Measurements from ENCODE around the gene PCGF1. TPM values are rescaled to one million over a fixed set of nuclear protein-coding genes. Genes with fewer than 3 reads are reported as not detected.

PCGF1 gene
- total RNA-seq, 2 experiments from 2014 or later = 11.6 to 13.8 TPM

- no peak overlapping the region for H3K4me3 Mint-ChIP-seq
- H3K27me3 ChIP-seq (ENCODE audit: control insufficient read depth in 1 of 2, insufficient read depth in 2 of 2, low read length in 2 of 2) = peaks cover 57 to 71% of the 10 kb centered on the region in 2 experiments
- POLR2A ChIA-PET = interaction anchor here (1.0 to 4.5 kb wide), 5 partner anchors 18 to 85 kb away, joined by 3 to 21 read pairs (median 4); partner anchors contain the start of genes AUP1, CCDC142, HTRA2 and TTC31
Observed at GRCh38 chr2:74499940-74500577, 7.4 kb downstream of the PCGF1 start.

GRCh38 chr2:74499267-74499939 lies 8.1 kb downstream of the PCGF1 start, which contains the start of gene LBX2:
TSS of gene LBX2 (minus strand) at chr2:74499603. CDS start at chr2:74499537, 66 bp downstream.
- Histone ChIP-seq H3K4me1 (ENCODE audit: insufficient read depth, low read length) (peaks cover 48% of the 10 kb centered on the region), H3K9me3 (ENCODE audit: control insufficient read depth in 1 of 2, insufficient read depth in 1 of 2, low read length in 2 of 2) (peaks cover 0 to 37% of the 10 kb centered on the region in 2 experiments), H3K27ac (ENCODE audit: low read depth in 1 of 2, low read length in 2 of 2) (no peak within 1 kb of the TSS), H3K36me3 (ENCODE audit: insufficient read depth, low read length) (peaks cover 2% of the 10 kb centered on the region), H3K4me3 (ENCODE audit: low read length) (peak within 1 kb of the TSS; percentile 64), H3K27me3 (ENCODE audit: control insufficient read depth in 1 of 2, insufficient read depth in 2 of 2, low read length in 2 of 2) (peaks cover 53 to 66% of the 10 kb centered on the region in 2 experiments)
- peaks cover 4% of the 10 kb centered on the region for H3K36me3 Mint-ChIP-seq (ENCODE audit: low read depth)
- POLR2A ChIA-PET = interaction anchor here (1.0 to 4.5 kb wide), 6 partner anchors 8 to 86 kb away, joined by 3 to 21 read pairs (median 6); partner anchors contain the start of genes AUP1, CCDC142, HTRA2 and PCGF1
- H3K9me3 Mint-ChIP-seq = no peaks in the 10 kb centered on the region
- H3K4me1 Mint-ChIP-seq (ENCODE audit: low read depth) = peaks cover 60% of the 10 kb centered on the region
- H3K27me3 Mint-ChIP-seq = peaks cover 67% of the 10 kb centered on the region
- no peak for TF ChIP-seq CTCF (IDR thresholded peaks at IDR 0.05)
- CTCF ChIA-PET = interaction anchor here (1.4 kb wide), 1 partner anchor 33 kb away, joined by 3 read pairs; no protein-coding TSS in a partner anchor
- H3K27ac Mint-ChIP-seq = no peak within 1 kb of the TSS
- DNase-seq (peak in 1 of 14 experiments; percentile 41), ATAC-seq (ENCODE audit: poor library complexity) (peak; percentile 13)
- intact Hi-C loops (cut with DNase I, micrococcal nuclease) = no loop called here
- H3K4me3 Mint-ChIP-seq = peak within 1 kb of the TSS; percentile 82

More at GRCh38 chr2:74499940-74500577, 7.4 kb downstream of the PCGF1 start:
- Mint-ChIP-seq H3K4me1 (ENCODE audit: low read depth) (peaks cover 67% of the 10 kb centered on the region), H3K27ac (no peak overlapping the region), H3K36me3 (ENCODE audit: low read depth) (peaks cover 10% of the 10 kb centered on the region), H3K27me3 (peaks cover 74% of the 10 kb centered on the region), H3K9me3 (no peaks in the 10 kb centered on the region)
- CTCF ChIA-PET = interaction anchor here (1.4 to 2.3 kb wide), 2 partner anchors 17 to 32 kb away, joined by 3 to 9 read pairs; partner anchors contain the start of genes CCDC142 and TTC31
- H3K27ac ChIP-seq (ENCODE audit: low read depth in 1 of 2, low read length in 2 of 2) = no peak overlapping the region
- no peak for DNase-seq
- no peak overlapping the region for H3K4me3 ChIP-seq (ENCODE audit: low read length)
- peaks cover 8% of the 10 kb centered on the region for H3K36me3 ChIP-seq (ENCODE audit: insufficient read depth, low read length)
- peaks cover 0 to 37% of the 10 kb centered on the region in 2 experiments for H3K9me3 ChIP-seq (ENCODE audit: control insufficient read depth in 1 of 2, insufficient read depth in 1 of 2, low read length in 2 of 2)
- intact Hi-C loops (cut with DNase I, micrococcal nuclease) = no loop called here
- TF ChIP-seq CTCF (IDR thresholded peaks at IDR 0.05) = no peak
- ATAC-seq (ENCODE audit: poor library complexity) = no peak
- peaks cover 48% of the 10 kb centered on the region for H3K4me1 ChIP-seq (ENCODE audit: insufficient read depth, low read length)

- peaks cover 5% of the 10 kb centered on the region for H3K36me3 ChIP-seq (ENCODE audit: insufficient read depth, low read length)
- ChIA-PET CTCF (interaction anchor here (0.9 to 1.1 kb wide), 2 partner anchors 11 to 26 kb away, joined by 3 read pairs; partner anchors contain the start of gene MRPL53), POLR2A (interaction anchor here (0.8 to 4.5 kb wide), 7 partner anchors 9 to 42 kb away, joined by 3 to 21 read pairs (median 4); partner anchors contain the start of genes AUP1, CCDC142, HTRA2 and PCGF1)
- peaks cover 46 to 60% of the 10 kb centered on the region in 2 experiments for H3K27me3 ChIP-seq (ENCODE audit: control insufficient read depth in 1 of 2, insufficient read depth in 2 of 2, low read length in 2 of 2)
- ATAC-seq (ENCODE audit: poor library complexity) (peak; percentile 28), DNase-seq (peak in 3 of 14 experiments; percentile 34 to 51 (median 41))
- H3K27ac ChIP-seq (ENCODE audit: low read depth in 1 of 2, low read length in 2 of 2) = no peak overlapping the region
- Mint-ChIP-seq H3K27me3 (peaks cover 60% of the 10 kb centered on the region), H3K27ac (no peak overlapping the region), H3K36me3 (ENCODE audit: low read depth) (peaks cover 7% of the 10 kb centered on the region), H3K9me3 (no peaks in the 10 kb centered on the region), H3K4me1 (ENCODE audit: low read depth) (peaks cover 53% of the 10 kb centered on the region), H3K4me3 (peak overlapping the region; percentile 82)
- intact Hi-C loops (cut with DNase I, micrococcal nuclease) = no loop called here
- peak overlapping the region; percentile 64 for H3K4me3 ChIP-seq (ENCODE audit: low read length)
- no peak for TF ChIP-seq CTCF (IDR thresholded peaks at IDR 0.05)
- H3K4me1 ChIP-seq (ENCODE audit: insufficient read depth, low read length) = peaks cover 44% of the 10 kb centered on the region
- H3K9me3 ChIP-seq (ENCODE audit: control insufficient read depth in 1 of 2, insufficient read depth in 1 of 2, low read length in 2 of 2) = peaks cover 0 to 37% of the 10 kb centered on the region in 2 experiments
Observed at GRCh38 chr2:74498500-74499266, 8.8 kb downstream of the PCGF1 start.

All from CD4-positive, alpha-beta T cell (primary cell).